SK-N-SH treated with all-trans-retinoic acid at 6 μM for 48 hours (cell line): ENCODE data around the gene CCDC146.

ENCODE experiments used
- ATAC-seq: fragments of 200-7000 bp; cut with Tn5 transposase; 3 replicates; pipeline ENCODE4 v1.9.1; 2020; ENCODE audit warnings: mild to moderate bottlenecking, moderate library complexity
- ARNTL ChIP-seq: fragments of 450-650 bp; formaldehyde crosslinking; IDR thresholded peaks from 2 replicates; pipeline ENCODE4 v1.5.0; 2020; ENCODE audit warnings: low read depth, mild to moderate bottlenecking, moderate library complexity, borderline replicate concordance
- BACH2 ChIP-seq: fragments of 250-450 bp; sonication (Bioruptor Pico); IDR thresholded peaks from 2 replicates; pipeline ENCODE4 v1.9.0; 2021; ENCODE audit warnings: mild to moderate bottlenecking, borderline replicate concordance
- CSDC2 ChIP-seq: fragments of 250-450 bp; sonication (Bioruptor Pico); IDR thresholded peaks from 2 replicates; pipeline ENCODE4 v1.5.0; 2020; ENCODE audit warnings: mild to moderate bottlenecking, moderate library complexity
- ESRRG ChIP-seq: fragments of 250-450 bp; sonication (Bioruptor Pico); IDR thresholded peaks from 2 replicates; pipeline ENCODE4 v1.6.1; 2021; ENCODE audit warnings: mild to moderate bottlenecking
- GLIS3 ChIP-seq: fragments of 250-450 bp; sonication (Bioruptor Pico); IDR thresholded peaks from 2 replicates; pipeline ENCODE4 v1.5.0; 2020; ENCODE audit warnings: mild to moderate bottlenecking, moderate library complexity
- ISL1 ChIP-seq: fragments of 250-450 bp; sonication (Bioruptor Pico); IDR thresholded peaks from 2 replicates; pipeline ENCODE4 v2.1.2; 2022; ENCODE audit warnings: mild to moderate bottlenecking, moderate library complexity
- OSR1 ChIP-seq: fragments of 250-450 bp; sonication (Bioruptor Pico); IDR thresholded peaks from 2 replicates; pipeline ENCODE4 v1.8.0; 2022; ENCODE audit warnings: moderate library complexity, mild to moderate bottlenecking, inconsistent platforms
- PPARA ChIP-seq: fragments of 250-450 bp; sonication (Bioruptor Pico); IDR thresholded peaks from 2 replicates; pipeline ENCODE4 v1.5.0; 2020; ENCODE audit warnings: mild to moderate bottlenecking, borderline replicate concordance
- RARB ChIP-seq: fragments of 250-450 bp; sonication (Bioruptor Pico); IDR thresholded peaks from 2 replicates; pipeline ENCODE4 v1.8.0; 2021; ENCODE audit warnings: mild to moderate bottlenecking, moderate library complexity
- SNAI2 ChIP-seq: fragments of 250-450 bp; sonication (Bioruptor Pico); IDR thresholded peaks from 2 replicates; pipeline ENCODE4 v1.5.0; 2020; ENCODE audit warnings: mild to moderate bottlenecking, moderate library complexity
- TCF4 ChIP-seq: fragments of 250-450 bp; sonication (Bioruptor Pico); IDR thresholded peaks from 2 replicates; pipeline ENCODE4 v1.8.0; 2021; ENCODE audit warnings: mild to moderate bottlenecking, moderate library complexity, borderline replicate concordance
- TOX ChIP-seq: fragments of 250-450 bp; sonication (Bioruptor Pico); IDR thresholded peaks from 2 replicates; pipeline ENCODE4 v1.8.0; 2021; ENCODE audit warnings: mild to moderate bottlenecking, moderate library complexity, borderline replicate concordance
- ZC3H10 ChIP-seq: fragments of 250-450 bp; sonication (Bioruptor Pico); IDR thresholded peaks from 2 replicates; pipeline ENCODE4 v1.5.1; 2021; ENCODE audit warnings: mild to moderate bottlenecking, moderate library complexity
- ZFP3 ChIP-seq: fragments of 250-450 bp; sonication (Bioruptor Pico); IDR thresholded peaks from 2 replicates; pipeline ENCODE4 v1.5.0; 2020; ENCODE audit warnings: mild to moderate bottlenecking, moderate library complexity
- ZFP30 ChIP-seq: fragments of 450-650 bp; formaldehyde crosslinking; IDR thresholded peaks from 2 replicates; pipeline ENCODE4 v1.5.0; 2022; ENCODE audit warnings: mild to moderate bottlenecking, moderate library complexity
- ZNF565 ChIP-seq: fragments of 450-650 bp; formaldehyde crosslinking; conservative IDR thresholded peaks from 2 replicates; pipeline ENCODE4 v1.5.0; 2020; ENCODE audit warnings: low read depth, mild to moderate bottlenecking, moderate library complexity
- ZNF70 ChIP-seq: fragments of 450-650 bp; formaldehyde crosslinking; IDR thresholded peaks from 2 replicates; pipeline ENCODE4 v1.5.0; 2020; ENCODE audit warnings: mild to moderate bottlenecking, moderate library complexity
- TF ChIP-seq, protein P1 (sequence below): fragments of 250-450 bp; sonication (Bioruptor Pico); IDR thresholded peaks from 2 replicates; pipeline ENCODE4 v1.5.1; 2021; ENCODE audit warnings: mild to moderate bottlenecking, moderate library complexity
- TF ChIP-seq, protein P2 (sequence below): fragments of 250-450 bp; sonication (Bioruptor Pico); IDR thresholded peaks from 2 replicates; pipeline ENCODE4 v1.5.1; 2020; ENCODE audit warnings: low read depth, mild to moderate bottlenecking, moderate library complexity
- TF ChIP-seq, protein P3 (sequence below): fragments of 250-450 bp; sonication (Bioruptor Pico); IDR thresholded peaks from 2 replicates; pipeline ENCODE4 v1.8.0; 2021; ENCODE audit warnings: low read depth, mild to moderate bottlenecking, moderate library complexity, borderline replicate concordance
- TF ChIP-seq, protein P4 (sequence below): fragments of 250-450 bp; sonication (Bioruptor Pico); IDR thresholded peaks from 2 replicates; pipeline ENCODE4 v1.8.0; 2020; ENCODE audit warnings: mild to moderate bottlenecking, moderate library complexity, borderline replicate concordance
- TF ChIP-seq, protein P5 (sequence below): fragments of 250-450 bp; sonication (Bioruptor Pico); IDR thresholded peaks from 2 replicates; pipeline ENCODE4 v1.5.0; 2020; ENCODE audit warnings: mild to moderate bottlenecking, moderate library complexity

Gene CCDC146

DNA sequence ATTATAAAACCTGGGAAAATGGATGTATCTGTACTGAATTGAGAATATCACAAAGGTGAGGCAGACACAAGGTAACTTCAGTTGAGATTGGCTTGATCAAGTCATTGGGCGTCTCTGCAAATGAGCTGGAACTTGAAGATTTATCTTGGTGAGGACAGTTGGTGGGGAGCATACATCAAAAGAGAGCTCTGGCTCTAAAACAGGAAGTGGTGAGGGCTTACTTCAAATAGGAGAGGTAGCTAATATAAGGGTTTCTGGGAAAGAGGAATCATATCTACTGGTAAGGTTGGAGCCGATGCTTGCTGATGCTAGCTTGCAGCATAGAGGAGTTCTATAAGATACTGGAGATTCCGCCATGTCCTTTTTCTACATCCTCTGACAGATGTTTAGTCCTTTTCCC lies 117.1 kb downstream of the CCDC146 start:
- no peak for TF ChIP-seq SNAI2 (CRISPR knock-in tag)
- ATAC-seq: no peak

DNA sequence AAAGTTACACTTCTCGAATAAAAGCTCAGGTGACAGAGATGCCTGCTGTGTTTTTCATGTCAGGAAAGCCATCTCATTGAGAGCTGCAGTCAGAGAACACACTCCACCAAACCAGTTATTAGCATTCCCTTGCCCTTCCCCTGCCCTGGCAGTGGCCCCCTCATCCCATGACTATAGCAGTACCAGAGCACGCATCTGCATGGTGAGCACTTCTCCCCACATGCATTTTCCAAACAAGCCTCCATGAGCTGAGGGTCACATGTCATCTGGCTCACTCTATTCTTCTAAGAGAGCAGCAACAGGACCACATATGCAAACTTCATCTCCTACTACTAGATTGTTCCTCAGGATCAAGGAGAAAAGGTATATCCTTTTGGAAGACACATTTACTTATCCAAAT lies 119.7 kb downstream of the CCDC146 start:
- TF ChIP-seq ARNTL (CRISPR knock-in tag) (no peak), OSR1 (CRISPR knock-in tag) (no peak), TCF4 (no peak), PPARA (no peak), SNAI2 (CRISPR knock-in tag) (no peak), ZFP3 (CRISPR knock-in tag) (no peak), ISL1 (no peak), ZC3H10 (CRISPR knock-in tag) (no peak), TOX (CRISPR knock-in tag) (no peak), CSDC2 (no peak), RARB (CRISPR knock-in tag) (no peak), GLIS3 (no peak), ZNF565 (no peak), ZFP30 (CRISPR knock-in tag) (no peak), BACH2 (CRISPR knock-in tag) (no peak)
- TF ChIP-seq, protein P1, sequence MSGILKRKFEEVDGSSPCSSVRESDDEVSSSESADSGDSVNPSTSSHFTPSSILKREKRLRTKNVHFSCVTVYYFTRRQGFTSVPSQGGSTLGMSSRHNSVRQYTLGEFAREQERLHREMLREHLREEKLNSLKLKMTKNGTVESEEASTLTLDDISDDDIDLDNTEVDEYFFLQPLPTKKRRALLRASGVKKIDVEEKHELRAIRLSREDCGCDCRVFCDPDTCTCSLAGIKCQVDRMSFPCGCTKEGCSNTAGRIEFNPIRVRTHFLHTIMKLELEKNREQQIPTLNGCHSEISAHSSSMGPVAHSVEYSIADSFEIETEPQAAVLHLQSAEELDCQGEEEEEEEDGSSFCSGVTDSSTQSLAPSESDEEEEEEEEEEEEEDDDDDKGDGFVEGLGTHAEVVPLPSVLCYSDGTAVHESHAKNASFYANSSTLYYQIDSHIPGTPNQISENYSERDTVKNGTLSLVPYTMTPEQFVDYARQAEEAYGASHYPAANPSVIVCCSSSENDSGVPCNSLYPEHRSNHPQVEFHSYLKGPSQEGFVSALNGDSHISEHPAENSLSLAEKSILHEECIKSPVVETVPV: no peak
- TF ChIP-seq, protein P2, sequence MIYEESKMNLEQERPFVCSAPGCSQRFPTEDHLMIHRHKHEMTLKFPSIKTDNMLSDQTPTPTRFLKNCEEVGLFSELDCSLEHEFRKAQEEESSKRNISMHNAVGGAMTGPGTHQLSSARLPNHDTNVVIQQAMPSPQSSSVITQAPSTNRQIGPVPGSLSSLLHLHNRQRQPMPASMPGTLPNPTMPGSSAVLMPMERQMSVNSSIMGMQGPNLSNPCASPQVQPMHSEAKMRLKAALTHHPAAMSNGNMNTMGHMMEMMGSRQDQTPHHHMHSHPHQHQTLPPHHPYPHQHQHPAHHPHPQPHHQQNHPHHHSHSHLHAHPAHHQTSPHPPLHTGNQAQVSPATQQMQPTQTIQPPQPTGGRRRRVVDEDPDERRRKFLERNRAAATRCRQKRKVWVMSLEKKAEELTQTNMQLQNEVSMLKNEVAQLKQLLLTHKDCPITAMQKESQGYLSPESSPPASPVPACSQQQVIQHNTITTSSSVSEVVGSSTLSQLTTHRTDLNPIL (CRISPR knock-in tag): no peak
- TF ChIP-seq, all 23 proteins: peak for 0
- no peak for ATAC-seq

DNA sequence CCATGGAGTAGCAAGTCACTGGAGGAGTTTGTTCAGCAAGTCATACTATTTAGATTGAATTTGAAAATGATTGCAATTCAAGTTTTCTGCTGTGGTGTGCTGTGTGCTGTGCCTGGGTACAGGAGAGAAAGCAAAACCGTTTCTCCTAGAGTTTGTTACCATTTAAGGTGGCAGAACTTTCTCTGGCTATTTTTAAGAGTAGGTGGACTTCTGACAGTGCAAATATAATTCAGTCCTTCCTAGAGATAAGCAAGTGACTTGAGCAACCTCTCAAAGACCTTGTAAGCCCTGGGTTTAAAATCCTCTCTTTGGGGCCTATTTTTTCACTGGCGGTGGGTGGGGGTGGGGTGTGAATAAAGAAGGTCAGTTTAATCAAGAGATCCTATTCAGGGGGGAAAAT lies 120.1 kb downstream of the CCDC146 start:
- TF ChIP-seq ESRRG: no peak
- TF ChIP-seq, protein P1: no peak
- TF ChIP-seq TCF4: no peak
- no peak for TF ChIP-seq ISL1
- TF ChIP-seq, protein P3, sequence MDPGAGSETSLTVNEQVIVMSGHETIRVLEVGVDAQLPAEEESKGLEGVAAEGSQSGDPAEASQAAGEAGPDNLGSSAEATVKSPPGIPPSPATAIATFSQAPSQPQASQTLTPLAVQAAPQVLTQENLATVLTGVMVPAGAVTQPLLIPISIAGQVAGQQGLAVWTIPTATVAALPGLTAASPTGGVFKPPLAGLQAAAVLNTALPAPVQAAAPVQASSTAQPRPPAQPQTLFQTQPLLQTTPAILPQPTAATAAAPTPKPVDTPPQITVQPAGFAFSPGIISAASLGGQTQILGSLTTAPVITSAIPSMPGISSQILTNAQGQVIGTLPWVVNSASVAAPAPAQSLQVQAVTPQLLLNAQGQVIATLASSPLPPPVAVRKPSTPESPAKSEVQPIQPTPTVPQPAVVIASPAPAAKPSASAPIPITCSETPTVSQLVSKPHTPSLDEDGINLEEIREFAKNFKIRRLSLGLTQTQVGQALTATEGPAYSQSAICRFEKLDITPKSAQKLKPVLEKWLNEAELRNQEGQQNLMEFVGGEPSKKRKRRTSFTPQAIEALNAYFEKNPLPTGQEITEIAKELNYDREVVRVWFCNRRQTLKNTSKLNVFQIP (CRISPR knock-in tag): no peak
- no peak for TF ChIP-seq ZFP30 (CRISPR knock-in tag)
- no peak for TF ChIP-seq TOX (CRISPR knock-in tag)
- no peak for ATAC-seq

DNA sequence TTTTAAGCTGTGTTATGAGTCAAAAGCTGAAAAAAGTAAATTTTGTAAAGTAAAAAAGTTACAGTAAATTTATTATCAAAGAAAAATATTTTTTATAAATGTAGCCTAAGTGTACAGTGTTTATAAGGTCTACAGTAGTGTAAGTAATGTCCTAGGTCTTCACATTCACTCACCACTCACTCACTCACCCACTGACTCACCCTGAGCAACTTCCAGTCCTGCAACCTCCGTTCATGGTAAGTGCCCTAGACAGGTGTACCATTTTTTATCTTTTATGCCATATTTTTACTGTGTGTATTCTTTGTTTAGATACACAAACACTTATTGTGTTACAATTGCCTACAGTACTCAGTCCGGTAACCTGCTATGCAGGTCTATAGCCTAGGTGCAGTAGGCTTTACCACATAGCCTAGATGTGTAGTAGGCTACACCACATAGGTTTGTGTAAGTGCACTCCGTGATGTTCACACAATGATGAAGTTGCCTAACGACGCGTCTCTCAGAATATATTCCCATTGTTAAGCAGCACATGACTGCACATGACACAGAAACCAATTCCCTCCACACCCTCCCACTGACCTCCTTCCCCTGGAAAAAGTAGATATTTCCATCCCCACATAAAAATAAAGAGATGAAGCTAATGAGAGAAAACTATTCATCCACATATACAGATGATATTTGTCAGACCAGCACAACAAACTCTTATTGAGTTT lies 122.0 kb downstream of the CCDC146 start:
- TF ChIP-seq OSR1 (CRISPR knock-in tag) (no peak), ZFP3 (CRISPR knock-in tag) (no peak), ISL1 (no peak), CSDC2 (no peak), ZFP30 (CRISPR knock-in tag) (no peak), ARNTL (CRISPR knock-in tag) (no peak), ESRRG (no peak), TCF4 (no peak), ZNF70 (CRISPR knock-in tag) (no peak), PPARA (no peak)
- TF ChIP-seq, protein P1: no peak
- TF ChIP-seq, protein P4, sequence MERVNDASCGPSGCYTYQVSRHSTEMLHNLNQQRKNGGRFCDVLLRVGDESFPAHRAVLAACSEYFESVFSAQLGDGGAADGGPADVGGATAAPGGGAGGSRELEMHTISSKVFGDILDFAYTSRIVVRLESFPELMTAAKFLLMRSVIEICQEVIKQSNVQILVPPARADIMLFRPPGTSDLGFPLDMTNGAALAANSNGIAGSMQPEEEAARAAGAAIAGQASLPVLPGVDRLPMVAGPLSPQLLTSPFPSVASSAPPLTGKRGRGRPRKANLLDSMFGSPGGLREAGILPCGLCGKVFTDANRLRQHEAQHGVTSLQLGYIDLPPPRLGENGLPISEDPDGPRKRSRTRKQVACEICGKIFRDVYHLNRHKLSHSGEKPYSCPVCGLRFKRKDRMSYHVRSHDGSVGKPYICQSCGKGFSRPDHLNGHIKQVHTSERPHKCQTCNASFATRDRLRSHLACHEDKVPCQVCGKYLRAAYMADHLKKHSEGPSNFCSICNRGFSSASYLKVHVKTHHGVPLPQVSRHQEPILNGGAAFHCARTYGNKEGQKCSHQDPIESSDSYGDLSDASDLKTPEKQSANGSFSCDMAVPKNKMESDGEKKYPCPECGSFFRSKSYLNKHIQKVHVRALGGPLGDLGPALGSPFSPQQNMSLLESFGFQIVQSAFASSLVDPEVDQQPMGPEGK: no peak
- TF ChIP-seq, protein P5, sequence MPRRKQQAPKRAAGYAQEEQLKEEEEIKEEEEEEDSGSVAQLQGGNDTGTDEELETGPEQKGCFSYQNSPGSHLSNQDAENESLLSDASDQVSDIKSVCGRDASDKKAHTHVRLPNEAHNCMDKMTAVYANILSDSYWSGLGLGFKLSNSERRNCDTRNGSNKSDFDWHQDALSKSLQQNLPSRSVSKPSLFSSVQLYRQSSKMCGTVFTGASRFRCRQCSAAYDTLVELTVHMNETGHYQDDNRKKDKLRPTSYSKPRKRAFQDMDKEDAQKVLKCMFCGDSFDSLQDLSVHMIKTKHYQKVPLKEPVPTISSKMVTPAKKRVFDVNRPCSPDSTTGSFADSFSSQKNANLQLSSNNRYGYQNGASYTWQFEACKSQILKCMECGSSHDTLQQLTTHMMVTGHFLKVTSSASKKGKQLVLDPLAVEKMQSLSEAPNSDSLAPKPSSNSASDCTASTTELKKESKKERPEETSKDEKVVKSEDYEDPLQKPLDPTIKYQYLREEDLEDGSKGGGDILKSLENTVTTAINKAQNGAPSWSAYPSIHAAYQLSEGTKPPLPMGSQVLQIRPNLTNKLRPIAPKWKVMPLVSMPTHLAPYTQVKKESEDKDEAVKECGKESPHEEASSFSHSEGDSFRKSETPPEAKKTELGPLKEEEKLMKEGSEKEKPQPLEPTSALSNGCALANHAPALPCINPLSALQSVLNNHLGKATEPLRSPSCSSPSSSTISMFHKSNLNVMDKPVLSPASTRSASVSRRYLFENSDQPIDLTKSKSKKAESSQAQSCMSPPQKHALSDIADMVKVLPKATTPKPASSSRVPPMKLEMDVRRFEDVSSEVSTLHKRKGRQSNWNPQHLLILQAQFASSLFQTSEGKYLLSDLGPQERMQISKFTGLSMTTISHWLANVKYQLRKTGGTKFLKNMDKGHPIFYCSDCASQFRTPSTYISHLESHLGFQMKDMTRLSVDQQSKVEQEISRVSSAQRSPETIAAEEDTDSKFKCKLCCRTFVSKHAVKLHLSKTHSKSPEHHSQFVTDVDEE: no peak
- TF ChIP-seq, protein P2 (CRISPR knock-in tag): no peak
- no peak for ATAC-seq
